Measurements from ENCODE around the gene SLC25A36. TPM values are rescaled to one million over a fixed set of nuclear protein-coding genes. Genes with fewer than 3 reads are reported as not detected.
A peak's percentile ranks its signal among the peaks of the same experiment; 100 is the strongest.

Gene SLC25A36, protein sequence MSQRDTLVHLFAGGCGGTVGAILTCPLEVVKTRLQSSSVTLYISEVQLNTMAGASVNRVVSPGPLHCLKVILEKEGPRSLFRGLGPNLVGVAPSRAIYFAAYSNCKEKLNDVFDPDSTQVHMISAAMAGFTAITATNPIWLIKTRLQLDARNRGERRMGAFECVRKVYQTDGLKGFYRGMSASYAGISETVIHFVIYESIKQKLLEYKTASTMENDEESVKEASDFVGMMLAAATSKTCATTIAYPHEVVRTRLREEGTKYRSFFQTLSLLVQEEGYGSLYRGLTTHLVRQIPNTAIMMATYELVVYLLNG
- total RNA-seq (2014; rRNA removed; shearing (Covaris generic); ENCODE audit: low replicate concordance), result 40.2 and 104 TPM in 2 replicates

DNA sequence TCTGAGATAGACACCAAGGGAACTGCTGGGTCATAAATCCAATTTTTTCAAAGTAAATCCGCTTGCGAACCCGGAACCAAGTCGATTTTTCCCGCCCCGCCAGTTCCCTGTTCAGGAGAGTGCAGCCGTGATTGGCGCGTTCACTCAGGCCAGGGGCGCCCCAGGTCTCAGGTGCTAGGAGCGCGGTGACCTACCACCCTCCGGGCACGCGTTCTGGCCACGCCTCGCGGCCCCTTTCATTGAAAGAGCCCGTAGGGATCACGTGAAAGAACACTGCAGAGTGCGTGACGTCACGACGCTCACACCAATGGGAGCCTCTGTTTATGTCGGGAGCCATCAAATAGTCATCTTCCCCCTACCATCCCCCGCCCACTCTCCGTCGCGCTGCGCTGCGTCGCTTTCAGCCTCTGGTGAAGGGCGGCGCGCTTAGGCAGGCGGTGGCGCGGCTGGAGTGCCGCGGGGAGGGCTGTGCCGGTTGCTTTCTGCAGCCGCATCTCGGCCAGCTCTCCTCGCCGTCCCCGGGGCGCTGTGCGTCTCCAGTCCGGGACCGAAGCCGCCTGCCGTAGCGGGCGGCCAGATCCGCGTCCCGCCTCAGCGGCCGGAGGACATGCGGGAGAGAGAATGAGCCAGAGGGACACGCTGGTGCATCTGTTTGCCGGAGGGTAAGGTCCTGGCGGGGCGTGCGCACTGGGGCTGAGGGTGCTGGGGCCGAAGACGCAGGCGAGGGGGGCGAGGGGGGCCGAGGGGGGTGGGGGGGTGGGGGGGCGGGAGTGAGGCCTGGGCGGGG, at the start of gene SLC25A36:
SLC25A36 (plus strand) TSS at position 403 of the 787 bp plus-strand sequence; CDS start at position 622, 219 bp downstream.
- Histone ChIP-seq H3K9me3 (no peaks in the 10 kb centered on the region; the same call in 1 of the 2 replicates), H3K4me3 (peak within 1 kb of the TSS; percentile 89), H3K27me3 (0 out of 2 replicates have a peak, but pooled peaks cover 2% of the 10 kb centered on the region), H3K36me3 (peaks cover 4% of the 10 kb centered on the region)
- DNase-seq, result peak; percentile 98

DNA sequence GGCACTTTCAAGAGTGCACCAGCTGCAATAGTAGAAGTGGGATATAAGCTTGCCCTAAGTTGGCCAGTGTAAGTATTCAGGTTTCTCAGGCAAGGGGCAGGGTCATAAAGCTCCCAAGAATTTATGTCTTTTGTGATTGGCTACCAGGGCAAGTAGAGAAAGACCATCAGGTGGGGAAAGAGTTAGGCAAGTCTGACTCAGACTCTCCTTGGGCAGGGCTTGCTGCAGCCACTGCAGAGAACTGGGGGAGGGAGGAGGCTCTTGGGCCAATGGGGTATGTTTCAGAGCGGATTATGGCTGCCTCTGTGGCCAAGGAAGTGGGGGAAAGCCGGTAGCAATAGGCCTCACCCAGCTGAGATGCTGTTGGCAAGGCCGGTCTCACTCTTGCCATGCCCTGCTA, 44.6 kb upstream of the SLC25A36 start:
- no peaks in the 10 kb centered on the region; the same call in 1 of the 2 replicates for H3K9me3 ChIP-seq
- H3K4me3 ChIP-seq, result no peak overlapping the region
- H3K27me3 ChIP-seq, result peaks cover 31% of the 10 kb centered on the region
- no peaks in the 10 kb centered on the region for H3K36me3 ChIP-seq
- DNase-seq, result no peak

DNA sequence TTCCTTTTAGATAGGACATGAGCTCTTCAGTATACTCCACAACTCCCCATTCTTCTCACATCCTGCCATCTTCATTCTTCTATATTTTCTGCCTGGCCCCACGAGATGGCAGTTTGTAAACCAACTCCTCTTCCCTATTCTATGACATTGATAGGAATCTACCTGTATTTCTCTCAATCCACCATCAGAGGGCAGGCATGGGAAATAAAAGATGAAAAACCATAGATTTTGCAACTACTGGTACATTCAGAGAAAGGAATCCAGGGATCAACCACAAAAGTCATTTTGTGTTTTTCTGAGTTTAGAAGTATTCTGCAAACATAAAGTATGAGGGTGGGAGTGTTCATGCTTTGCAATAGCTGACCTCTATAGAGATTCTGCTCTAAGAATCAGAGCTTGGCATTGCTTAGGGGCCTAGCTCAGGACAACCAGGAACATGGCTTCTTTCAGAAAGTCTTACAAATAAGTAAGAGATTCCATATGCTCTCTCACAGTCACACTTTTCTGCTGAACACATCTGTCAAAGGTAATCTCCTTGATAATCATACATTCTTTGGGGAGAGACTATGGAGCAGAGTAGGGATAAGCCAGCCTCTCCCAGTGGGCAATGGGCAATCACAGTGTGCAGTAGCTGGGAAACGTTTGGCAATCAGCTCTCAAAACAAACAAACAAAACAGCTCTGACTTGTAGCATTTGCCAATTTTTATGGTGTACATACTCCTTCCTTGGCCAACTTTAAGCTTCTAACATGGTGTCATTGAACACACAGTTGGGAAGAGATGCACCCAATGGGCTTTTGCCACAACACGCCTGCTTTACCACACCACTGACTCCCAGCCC, 43.1 kb upstream of the SLC25A36 start:
- DNase-seq, result peak; percentile 29
- peaks cover 18% of the 10 kb centered on the region for H3K27me3 ChIP-seq
- H3K4me3 ChIP-seq, result no peak overlapping the region
- H3K9me3 ChIP-seq, result no peaks in the 10 kb centered on the region; the same call in 1 of the 2 replicates
- H3K36me3 ChIP-seq, result no peaks in the 10 kb centered on the region

DNA sequence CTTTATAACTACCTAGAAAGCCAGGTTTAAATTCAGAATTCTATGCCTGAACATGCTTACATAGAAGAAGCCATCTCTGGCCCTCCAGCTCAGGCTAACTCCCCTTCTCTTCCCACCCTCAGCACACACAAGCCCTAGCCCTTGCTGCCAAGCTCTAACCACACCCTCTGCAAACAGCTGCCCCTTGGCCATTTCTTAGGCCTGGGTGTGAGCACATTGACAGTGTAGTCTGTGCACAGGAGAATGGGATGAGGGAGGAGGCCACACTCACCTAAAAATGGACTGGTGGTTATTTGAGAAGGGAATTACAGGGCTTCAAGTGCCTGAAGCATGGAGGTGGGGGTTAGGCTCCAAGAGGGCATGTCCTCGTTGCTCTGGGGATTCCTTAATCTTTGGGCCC, 42.3 kb upstream of the SLC25A36 start:
- H3K9me3 ChIP-seq, result no peaks in the 10 kb centered on the region; the same call in 1 of the 2 replicates
- DNase-seq, result no peak
- no peaks in the 10 kb centered on the region for H3K36me3 ChIP-seq
- H3K27me3 ChIP-seq, result peaks cover 12% of the 10 kb centered on the region
- no peak overlapping the region for H3K4me3 ChIP-seq

DNA sequence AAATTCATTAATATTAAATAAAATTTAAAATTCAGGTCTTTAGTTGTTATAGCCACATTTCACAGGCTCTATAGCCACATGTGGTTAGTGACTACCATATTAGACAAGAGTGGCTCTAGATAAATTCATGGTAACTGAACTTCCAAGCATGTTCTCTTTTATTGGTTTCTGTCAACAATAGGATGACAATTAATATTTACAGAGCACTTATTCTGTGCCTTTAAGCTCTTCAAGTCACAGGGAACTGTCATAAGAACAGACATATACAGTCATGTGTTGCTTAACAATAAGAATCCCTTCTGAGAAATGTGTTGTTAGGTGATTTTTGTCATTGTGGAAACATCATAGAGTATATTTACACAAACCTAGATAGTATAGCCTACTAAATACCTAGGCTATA, 38.8 kb upstream of the SLC25A36 start:
- DNase-seq, result no peak
- H3K36me3 ChIP-seq, result no peaks in the 10 kb centered on the region
- H3K9me3 ChIP-seq, result no peaks in the 10 kb centered on the region
- no peak overlapping the region for H3K4me3 ChIP-seq
- peaks cover 9% of the 10 kb centered on the region for H3K27me3 ChIP-seq

DNA sequence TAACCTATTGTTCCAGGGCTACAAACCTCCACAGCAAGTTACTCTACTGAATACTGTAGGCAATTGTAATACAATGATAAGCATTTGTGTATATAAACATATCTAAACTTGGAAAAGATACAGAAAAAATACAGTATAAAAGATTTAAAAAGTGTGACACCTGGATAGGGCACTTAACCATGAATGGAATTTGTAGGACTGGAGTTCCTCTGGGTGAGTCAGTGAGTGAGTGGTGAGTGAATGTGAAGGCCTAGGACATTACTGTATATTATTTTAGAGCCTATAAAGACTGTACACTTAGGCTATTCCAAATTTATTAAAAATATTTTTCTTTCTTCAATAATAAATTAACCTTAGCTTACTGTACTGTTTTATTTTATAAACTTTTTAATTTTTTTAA, 38.4 kb upstream of the SLC25A36 start:
- H3K36me3 ChIP-seq, result no peaks in the 10 kb centered on the region
- no peaks in the 10 kb centered on the region for H3K9me3 ChIP-seq
- DNase-seq, result no peak
- H3K27me3 ChIP-seq, result peaks cover 9% of the 10 kb centered on the region
- H3K4me3 ChIP-seq, result no peak overlapping the region

DNA sequence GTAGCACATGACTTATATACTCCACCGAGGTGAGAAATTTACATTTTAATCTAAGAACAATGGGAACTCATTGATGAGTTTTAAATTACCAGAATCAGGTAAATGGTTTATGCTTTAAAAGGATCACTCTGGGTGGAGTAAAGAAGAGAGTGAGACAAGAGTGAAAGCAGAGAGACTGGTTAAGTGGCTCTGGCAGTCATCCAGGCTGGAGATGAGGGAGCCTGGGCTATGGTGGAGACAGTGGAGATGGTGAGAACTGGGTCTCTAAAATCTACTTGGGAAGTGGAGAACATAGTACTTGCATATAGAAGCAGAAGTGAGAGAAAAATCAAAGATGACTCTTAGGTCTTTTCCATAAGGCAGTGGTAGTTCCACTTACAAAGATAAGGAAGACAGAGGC, 37.1 kb upstream of the SLC25A36 start:
- H3K36me3 ChIP-seq, result no peaks in the 10 kb centered on the region
- H3K9me3 ChIP-seq, result no peaks in the 10 kb centered on the region
- H3K27me3 ChIP-seq, result peaks cover 13% of the 10 kb centered on the region
- DNase-seq, result no peak
- no peak overlapping the region for H3K4me3 ChIP-seq

DNA sequence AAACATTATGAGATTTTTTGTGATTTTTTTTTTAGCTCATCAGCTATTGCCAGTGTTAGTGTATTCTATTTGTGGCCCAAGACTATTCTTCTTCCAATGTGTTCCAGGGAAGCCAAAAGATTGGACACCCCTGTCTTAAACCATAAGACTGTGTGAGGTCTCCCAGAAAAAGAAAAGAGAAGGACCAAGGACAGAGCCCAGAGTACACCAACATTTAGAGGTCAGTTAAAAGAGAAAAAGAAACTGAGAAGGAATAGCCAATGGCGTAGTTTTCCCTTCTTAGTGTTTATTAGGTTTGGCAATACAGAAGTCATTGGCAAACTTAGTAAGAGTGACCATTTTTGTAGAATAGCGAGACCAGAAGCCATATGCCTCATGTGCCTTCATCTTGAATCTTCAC, 36.1 kb upstream of the SLC25A36 start:
- H3K4me3 ChIP-seq, result no peak overlapping the region
- H3K36me3 ChIP-seq, result no peaks in the 10 kb centered on the region
- H3K27me3 ChIP-seq, result peaks cover 13% of the 10 kb centered on the region
- H3K9me3 ChIP-seq, result no peaks in the 10 kb centered on the region
- no peak for DNase-seq

DNA sequence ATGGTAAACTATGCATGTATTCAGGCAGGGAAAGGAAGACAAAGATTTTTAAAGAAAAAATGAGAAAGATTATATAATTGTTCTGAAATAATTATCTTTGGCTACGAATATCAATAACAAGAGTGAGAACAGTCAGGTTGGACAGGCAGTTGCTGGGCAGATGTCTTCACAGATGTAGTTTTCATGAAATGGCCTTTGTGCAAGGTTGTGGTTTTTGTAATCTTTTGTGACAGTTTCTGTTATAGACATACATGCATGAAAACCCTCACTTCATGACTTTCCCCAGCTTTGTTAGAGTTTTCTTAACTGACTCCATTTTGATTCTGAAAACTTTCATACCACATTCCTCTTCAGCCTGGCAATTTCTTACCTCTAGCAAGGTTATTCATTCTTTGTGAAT, 34.9 kb upstream of the SLC25A36 start:
- DNase-seq, result no peak
- Histone ChIP-seq H3K4me3 (no peak overlapping the region), H3K36me3 (no peaks in the 10 kb centered on the region), H3K9me3 (no peaks in the 10 kb centered on the region), H3K27me3 (peaks cover 13% of the 10 kb centered on the region)

DNA sequence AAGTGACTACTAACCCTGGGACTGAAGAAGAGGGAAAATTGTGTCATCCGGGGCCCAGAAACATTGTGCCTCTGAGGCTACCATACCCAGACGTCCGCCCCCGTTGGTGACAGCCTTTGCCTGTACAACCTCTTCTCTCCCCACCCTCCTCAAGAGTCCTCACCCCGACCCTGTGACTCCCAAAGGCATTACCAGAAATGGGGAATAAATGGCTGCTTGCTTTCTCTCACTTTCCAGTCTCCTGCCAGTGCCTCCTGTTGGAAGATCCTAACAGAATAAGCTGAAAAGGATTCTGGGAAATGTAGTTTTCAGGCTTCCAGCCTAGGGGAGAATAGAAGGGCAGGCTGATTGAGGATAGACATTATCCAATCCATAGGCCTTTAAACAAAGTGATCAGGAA, 30.8 kb upstream of the SLC25A36 start:
- Histone ChIP-seq H3K36me3 (no peaks in the 10 kb centered on the region), H3K4me3 (no peak overlapping the region), H3K27me3 (peaks cover 23% of the 10 kb centered on the region), H3K9me3 (no peaks in the 10 kb centered on the region)
- no peak for DNase-seq

DNA sequence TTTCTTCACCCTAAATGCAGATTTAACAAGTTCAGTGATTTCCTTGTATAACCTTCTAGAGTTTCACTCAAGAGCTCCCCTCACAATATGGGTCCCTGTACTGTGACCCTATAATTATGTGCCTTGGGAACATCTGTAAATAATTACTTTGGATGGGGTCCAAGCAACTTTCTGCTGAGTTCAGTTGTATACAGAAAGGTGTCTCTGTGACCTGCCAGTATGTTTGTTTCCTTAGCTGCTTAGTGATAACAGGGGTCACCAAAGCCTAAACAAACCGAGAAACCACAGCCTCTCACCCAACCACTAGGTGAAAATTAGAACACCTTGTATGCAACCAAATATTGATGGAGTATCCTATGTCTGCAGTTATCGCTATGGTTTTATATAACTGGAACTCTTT, 29.8 kb upstream of the SLC25A36 start:
- no peaks in the 10 kb centered on the region for H3K36me3 ChIP-seq

DNA sequence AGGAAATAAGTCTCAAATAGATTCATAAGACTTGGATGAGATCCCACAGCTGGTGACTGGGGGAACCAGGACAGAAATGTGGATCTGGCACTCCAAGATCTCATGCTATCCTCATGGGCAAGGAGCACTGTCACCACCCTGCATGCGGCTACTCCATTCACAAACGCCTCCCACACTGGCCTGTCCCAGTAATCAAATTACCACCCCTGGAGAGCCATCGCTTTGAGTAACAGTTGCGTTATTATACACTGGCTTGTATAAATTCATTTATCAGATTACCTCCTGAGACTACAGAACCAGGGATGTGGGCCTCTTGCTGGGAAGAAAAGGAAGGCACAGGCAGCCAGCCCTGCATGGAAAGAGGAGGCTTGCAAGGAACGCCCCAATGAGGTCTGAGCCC, 27.9 kb upstream of the SLC25A36 start:
- Histone ChIP-seq H3K27me3 (peaks cover 18% of the 10 kb centered on the region; the same call in 1 of the 2 replicates), H3K9me3 (no peaks in the 10 kb centered on the region), H3K4me3 (no peak overlapping the region), H3K36me3 (no peaks in the 10 kb centered on the region)
- no peak for DNase-seq

More for the DNA sequence above, 29.8 kb upstream of the SLC25A36 start:
- Histone ChIP-seq H3K9me3 (no peaks in the 10 kb centered on the region), H3K27me3 (peaks cover 27% of the 10 kb centered on the region), H3K4me3 (no peak overlapping the region)
- DNase-seq, result no peak

DNA sequence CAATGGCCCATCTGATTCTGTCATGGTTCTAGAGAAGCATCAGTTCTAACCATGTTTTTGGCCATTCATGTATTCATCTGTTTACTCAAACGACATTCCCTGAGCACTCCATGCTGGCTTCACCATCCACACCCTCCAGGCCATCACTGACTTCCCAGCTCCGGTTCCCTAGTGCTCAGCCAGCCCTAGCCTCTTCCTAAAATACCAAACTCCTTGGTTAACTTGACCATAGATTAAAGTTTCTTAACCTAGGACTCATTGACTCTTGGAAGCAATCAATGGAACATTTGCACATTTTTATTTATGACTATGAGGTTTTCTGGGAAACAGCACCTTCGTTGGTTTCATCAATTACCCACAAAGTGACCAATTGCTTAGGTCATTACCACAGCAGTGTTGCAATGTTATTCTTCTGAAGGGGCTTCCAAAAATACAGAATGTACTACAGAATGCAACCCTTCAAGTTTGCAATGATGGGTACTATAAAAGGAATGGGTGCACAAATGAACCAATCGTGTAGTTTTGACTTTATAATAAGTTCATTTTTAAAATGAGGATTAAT, 27.2 kb upstream of the SLC25A36 start:
- H3K27me3 ChIP-seq, result peaks cover 19% of the 10 kb centered on the region
- H3K4me3 ChIP-seq, result no peak overlapping the region
- no peaks in the 10 kb centered on the region for H3K36me3 ChIP-seq

DNA sequence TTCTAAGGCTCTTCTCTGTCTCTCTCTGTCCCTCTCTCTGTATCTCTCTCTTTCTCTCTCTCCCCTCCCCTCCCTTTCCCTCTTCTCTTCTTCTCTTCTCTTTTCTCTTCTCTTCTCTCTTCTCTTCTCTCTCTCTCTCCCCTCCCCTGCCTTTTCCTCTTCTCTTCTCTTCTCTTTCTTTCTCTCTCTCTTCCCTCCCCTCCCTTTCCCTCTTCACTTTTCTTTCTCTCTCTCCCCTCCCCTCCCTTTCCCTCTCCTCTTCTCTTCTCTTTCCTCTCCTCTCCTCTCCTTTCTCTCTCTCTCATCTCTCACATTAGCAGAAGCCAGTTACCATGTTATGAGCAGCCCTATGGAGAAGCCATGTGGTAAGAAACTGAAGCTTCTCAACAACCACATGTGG, 25.0 kb upstream of the SLC25A36 start:
- Histone ChIP-seq H3K9me3 (no peaks in the 10 kb centered on the region), H3K27me3 (peaks cover 28% of the 10 kb centered on the region), H3K36me3 (no peaks in the 10 kb centered on the region), H3K4me3 (no peak overlapping the region)
- no peak for DNase-seq

More for the DNA sequence above, 27.2 kb upstream of the SLC25A36 start:
- DNase-seq, result no peak
- no peaks in the 10 kb centered on the region for H3K9me3 ChIP-seq

DNA sequence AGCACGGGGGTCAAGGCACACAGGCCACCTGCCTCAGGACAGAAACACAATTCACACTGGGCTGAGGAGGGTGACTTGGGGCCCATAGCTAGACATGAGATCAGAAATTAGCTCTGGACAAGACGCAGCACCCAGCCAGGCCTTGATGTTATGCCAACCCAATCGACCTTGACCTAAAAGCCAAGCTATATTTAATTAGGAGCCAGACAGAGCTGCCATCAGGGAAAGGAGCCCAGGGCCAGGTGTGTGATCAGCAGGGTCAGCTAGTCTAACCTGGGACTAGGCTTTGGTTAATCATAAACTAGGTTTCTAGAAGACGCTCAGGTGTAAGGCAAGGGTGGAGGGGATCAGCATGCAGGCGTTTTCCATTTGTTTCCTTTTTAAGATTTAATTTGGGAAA, 23.9 kb upstream of the SLC25A36 start:
- H3K27me3 ChIP-seq, result peaks cover 25% of the 10 kb centered on the region
- H3K36me3 ChIP-seq, result no peaks in the 10 kb centered on the region
- H3K4me3 ChIP-seq, result no peak overlapping the region
- H3K9me3 ChIP-seq, result no peaks in the 10 kb centered on the region
- no peak for DNase-seq

DNA sequence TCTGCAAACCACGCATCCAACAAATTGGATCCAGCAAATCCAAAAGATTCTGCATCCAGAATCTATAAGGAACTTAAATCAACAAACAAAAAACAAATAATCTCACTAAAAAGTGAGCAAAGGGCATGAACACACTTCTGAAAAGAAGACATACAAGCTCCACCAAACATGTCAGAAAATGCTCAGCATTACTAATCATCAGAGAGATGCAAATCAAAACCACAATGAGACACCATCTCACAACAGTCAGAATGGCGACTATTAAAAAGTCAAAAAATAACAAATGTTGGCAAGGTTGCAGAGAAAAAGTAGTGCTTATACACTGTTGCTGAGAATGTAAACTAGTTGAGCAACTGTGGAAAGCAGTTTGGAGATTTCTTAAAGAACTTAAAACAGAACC, 21.6 kb upstream of the SLC25A36 start:
- Histone ChIP-seq H3K4me3 (no peak overlapping the region), H3K9me3 (no peaks in the 10 kb centered on the region), H3K27me3 (peaks cover 25% of the 10 kb centered on the region), H3K36me3 (no peaks in the 10 kb centered on the region)
- no peak for DNase-seq

Data from MG63 (cell line).